Measurements from ENCODE around the gene WDR90. TPM values are rescaled to one million over a fixed set of nuclear protein-coding genes. Genes with fewer than 3 reads are reported as not detected.
A peak's percentile ranks its signal among the peaks of the same experiment; 100 is the strongest.

WDR90 gene
- total and polyA plus RNA-seq, 2 of the 13 experiments (the other 11 are each of a cell fraction or from before 2014, with no cell fraction given): 14.9 to 28.9 TPM

GRCh38 chr16:695355-696089 is 46.4 kb downstream of the WDR90 start:
- 1% methylated on average over 17 of the region's 71 CpGs for WGBS (ENCODE audit: low lambda C conversion rate)
- H3K27ac ChIP-seq (ENCODE audit: extremely low read length, insufficient read depth, low read length): no peak overlapping the region
- POLR2A ChIA-PET: interaction anchor here (0.6 to 3.4 kb wide), 9 partner anchors 12 to 65 kb away, joined by 3 to 21 read pairs (median 4); partner anchors contain the start of genes ANTKMT, METRN, MSLN and RHBDL1
- TF ChIP-seq ZNF724P (CRISPR knock-in tag; IDR thresholded peaks at IDR 0.05; ENCODE audit: borderline replicate concordance): peak; percentile 86
- TF ChIP-seq MLLT10 (CRISPR knock-in tag; IDR thresholded peaks at IDR 0.05): no peak
- TF ChIP-seq ZNF138 (CRISPR knock-in tag; IDR thresholded peaks at IDR 0.05; ENCODE audit: low read depth): 0 out of 2 replicates have a peak, but pooled peaks have one; percentile 58
- TF ChIP-seq ARID5B (CRISPR knock-in tag; IDR thresholded peaks at IDR 0.05): peak; percentile 30; the same call in 1 of the 2 replicates
- no peak for TF ChIP-seq ZNF124 (CRISPR knock-in tag; IDR thresholded peaks at IDR 0.05)
- TF ChIP-seq KMT2B (CRISPR knock-in tag; IDR thresholded peaks at IDR 0.05): no peak
- TF ChIP-seq NFYB (CRISPR knock-in tag; IDR thresholded peaks at IDR 0.05): no peak
- TF ChIP-seq REL (CRISPR knock-in tag; conservative IDR thresholded peaks at IDR 0.05): 0 out of 2 replicates have a peak, but pooled peaks have one; percentile 61
- TF ChIP-seq NFIC (IDR thresholded peaks at IDR 0.05; ENCODE audit: low read length): no peak
- 0 out of 2 replicates have a peak, but pooled peaks have one; percentile 7 for TF ChIP-seq NR3C1 (CRISPR knock-in tag; IDR thresholded peaks at IDR 0.05)
- no peak for TF ChIP-seq SIN3B (IDR thresholded peaks at IDR 0.05; ENCODE audit: low read length)
- TF ChIP-seq ZNF567 (CRISPR knock-in tag; IDR thresholded peaks at IDR 0.05; ENCODE audit: borderline replicate concordance): 0 out of 2 replicates have a peak, but pooled peaks have one; percentile 18
- TF ChIP-seq ZFP90 (CRISPR knock-in tag; IDR thresholded peaks at IDR 0.05; ENCODE audit: borderline replicate concordance): no peak
- no peak for TF ChIP-seq ZFP36 (IDR thresholded peaks at IDR 0.05; ENCODE audit: borderline replicate concordance, low read depth, low read length, partially characterized antibody)
- 0 out of 2 replicates have a peak, but pooled peaks have one; percentile 52 for TF ChIP-seq ZNF205 (CRISPR knock-in tag; IDR thresholded peaks at IDR 0.05)
- no peak for TF ChIP-seq ATRX (CRISPR knock-in tag; IDR thresholded peaks at IDR 0.05; ENCODE audit: borderline replicate concordance)
- no peak for TF ChIP-seq ZNF234 (CRISPR knock-in tag; conservative IDR thresholded peaks at IDR 0.05)
- peak; percentile 74 for TF ChIP-seq ZNF451 (CRISPR knock-in tag; IDR thresholded peaks at IDR 0.05)
- TF ChIP-seq TERF1 (CRISPR knock-in tag; IDR thresholded peaks at IDR 0.05): peak; percentile 74; the same call in 1 of the 2 replicates

More at GRCh38 chr16:695355-696089, 46.4 kb downstream of the WDR90 start:
- FAIRE-seq (no peak), ATAC-seq (peak; percentile 31), DNase-seq (ENCODE audit: low spot score) (no peak)
- no TSS peak for BruUV-seq (replicated peaks)
- H3K36me3 ChIP-seq (replicated peaks in 1 of 2; ENCODE audit: control insufficient read depth in 1 of 2, insufficient read depth in 2 of 2, low read length in 2 of 2): no peaks in the 10 kb centered on the region
- H4K20me1 ChIP-seq (ENCODE audit: insufficient read depth, low read length): no peaks in the 10 kb centered on the region
- peak overlapping the region in 2 of 3 experiments; percentile 57 to 65; a peak in 3 of 6 replicates for H3K4me3 ChIP-seq (replicated peaks in 1 of 3; ENCODE audit: insufficient read depth in 1 of 3, low read depth in 2 of 3, low read length in 3 of 3)
- peak overlapping the region; percentile 74 for H3K4me2 ChIP-seq (ENCODE audit: low read depth, low read length)
- in situ Hi-C loops (cut with HindIII; ENCODE audit: extremely low pct_ligation_motif_present, low pct_unique_long_range_greater_than_20kb): no loop called here
- no peak overlapping the region for H2AFZ ChIP-seq (ENCODE audit: low read length)
- H3K4me1 ChIP-seq (ENCODE audit: insufficient read depth, low read length): peaks cover 12% of the 10 kb centered on the region
- intact Hi-C loops (cut with micrococcal nuclease; ENCODE audit: unreplicated experiment): no loop called here
- H3K79me2 ChIP-seq (ENCODE audit: insufficient read depth, low read length): no peaks in the 10 kb centered on the region
- H3K27me3 ChIP-seq (ENCODE audit: control insufficient read depth in 1 of 2, insufficient read depth in 2 of 2, low read length in 2 of 2): peaks cover 15 to 45% of the 10 kb centered on the region in 2 experiments
- H3K9me3 ChIP-seq (ENCODE audit: low read length): no peaks in the 10 kb centered on the region
- H3K9ac ChIP-seq (ENCODE audit: insufficient read depth, low read depth, low read length): no peak overlapping the region
- CTCF ChIA-PET (ENCODE audit: low intra/inter-chr PET ratio, low total read pairs): no interaction called here
